Measurements from ENCODE around the gene SWAP70.
"Not testable (repeated sequence)": the region's sequence is repeated elsewhere in the genome, so short reads cannot be mapped to it uniquely, and the experiment has no call there.

Gene SWAP70

DNA sequence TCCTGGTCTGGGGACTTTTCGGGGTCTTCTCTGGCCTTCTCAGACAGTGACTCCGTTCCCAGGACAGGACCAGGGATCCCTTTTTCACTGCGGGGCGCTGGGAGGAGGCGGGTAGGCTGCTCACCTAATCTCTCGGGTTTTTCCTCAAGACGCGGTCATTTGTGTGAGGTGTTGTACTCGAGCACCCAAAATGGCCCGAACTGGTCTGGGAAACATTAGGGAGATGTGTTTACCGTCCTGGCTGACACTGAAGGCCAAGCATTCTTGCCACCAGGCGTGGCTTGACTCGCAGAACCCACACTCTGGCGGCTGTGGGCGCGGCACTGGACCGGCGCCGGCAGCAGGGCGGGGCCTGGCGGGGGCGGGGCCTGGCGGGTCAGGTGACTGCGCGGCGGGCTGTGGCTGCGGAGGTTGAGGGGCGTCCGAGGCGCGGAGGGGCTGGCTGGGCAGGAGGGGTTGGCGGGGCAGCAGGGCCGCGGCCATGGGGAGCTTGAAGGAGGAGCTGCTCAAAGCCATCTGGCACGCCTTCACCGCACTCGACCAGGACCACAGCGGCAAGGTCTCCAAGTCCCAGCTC lies at the start of gene SWAP70:
Gene SWAP70 (plus strand): TSS at position 379 of the 577 bp plus-strand sequence. CDS start 103 bp downstream, at position 482.
- peak; percentile 73 for DNase-seq (ENCODE audit: low read depth)

DNA sequence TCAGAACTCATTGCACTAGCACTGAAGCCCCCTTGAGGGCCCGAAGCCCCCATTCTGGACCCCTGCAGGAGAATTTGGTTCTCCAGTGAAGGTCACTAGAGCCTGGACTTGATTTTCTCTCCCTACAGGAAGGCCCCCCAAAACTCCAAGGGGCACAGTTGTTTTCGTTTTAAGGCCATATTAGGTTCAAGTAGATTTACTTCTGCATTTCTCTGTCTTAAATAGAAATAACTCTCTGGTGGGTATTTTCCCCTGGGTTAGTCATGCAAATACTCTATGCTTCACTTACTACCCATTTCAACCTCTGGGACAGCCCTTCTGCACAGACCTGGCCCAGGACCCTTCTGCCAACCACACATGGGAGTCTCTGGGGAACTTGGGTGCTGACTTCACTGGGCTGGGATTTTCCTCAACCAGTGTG lies 48.8 kb upstream of the SWAP70 start:
- no peak for DNase-seq (ENCODE audit: low read depth)

- no peak for DNase-seq (ENCODE audit: low read depth)
Observed at GRCh38 chr11:9616042-9616675, 47.7 kb upstream of the SWAP70 start.

DNA sequence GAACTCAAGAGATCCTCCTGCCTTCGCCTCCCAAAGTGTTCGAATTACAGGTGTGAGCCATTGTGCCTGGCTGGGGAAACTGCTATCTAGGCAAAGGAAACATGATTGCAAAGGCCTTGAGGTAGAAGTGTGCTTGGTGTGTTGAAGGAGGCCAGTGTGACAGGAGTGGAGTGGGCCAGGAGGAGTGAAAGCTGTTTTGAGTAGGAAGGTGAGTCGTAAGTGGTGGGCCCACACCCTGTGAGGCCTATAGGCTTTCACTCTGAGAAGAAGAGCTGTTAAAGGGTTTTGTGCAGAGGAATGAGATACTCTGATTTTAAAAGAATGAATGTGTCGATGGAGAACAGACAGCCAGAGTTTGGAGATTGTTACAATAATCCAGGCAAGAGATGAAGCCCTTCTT lies 47.0 kb upstream of the SWAP70 start:
- DNase-seq (ENCODE audit: low read depth): no peak

DNA sequence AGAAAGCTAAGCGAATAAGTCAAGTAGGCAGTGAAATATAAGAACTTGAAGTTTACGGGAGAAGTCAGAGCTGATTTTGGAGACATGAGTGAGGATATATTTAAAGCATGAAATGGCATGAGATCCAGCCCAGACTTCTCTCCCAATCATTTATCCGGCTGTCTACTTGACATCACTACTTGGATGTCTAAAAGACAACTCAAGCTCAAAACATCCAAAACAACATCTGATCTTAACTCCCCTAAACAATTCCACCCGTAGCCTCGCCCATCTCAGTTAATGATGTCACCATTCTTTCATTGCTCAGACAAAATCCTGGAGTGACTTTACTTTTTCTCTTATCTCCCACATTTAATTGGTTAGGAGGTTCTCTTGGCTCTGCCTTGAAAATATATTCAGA lies 45.9 kb upstream of the SWAP70 start:
- DNase-seq (ENCODE audit: low read depth): no peak

DNA sequence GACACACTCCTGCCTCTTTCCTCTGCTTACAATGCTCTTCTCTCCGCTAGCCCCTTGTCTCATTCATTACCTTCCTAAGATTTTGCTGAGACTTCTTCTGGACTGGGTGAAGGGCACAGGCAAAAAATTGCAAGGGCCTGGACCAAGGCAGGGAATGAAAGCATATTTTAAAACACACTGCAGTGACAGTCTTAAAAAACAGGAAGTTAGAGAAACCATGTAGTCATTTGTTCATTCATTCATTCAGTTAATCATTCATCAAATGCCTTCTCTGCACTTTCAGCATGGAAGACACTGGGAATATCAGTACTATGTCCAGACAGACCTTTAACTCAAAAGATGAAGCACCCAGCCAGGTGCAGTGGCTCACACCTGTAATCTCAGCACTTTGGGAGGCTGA lies 44.9 kb upstream of the SWAP70 start:
- DNase-seq (ENCODE audit: low read depth): no peak

DNA sequence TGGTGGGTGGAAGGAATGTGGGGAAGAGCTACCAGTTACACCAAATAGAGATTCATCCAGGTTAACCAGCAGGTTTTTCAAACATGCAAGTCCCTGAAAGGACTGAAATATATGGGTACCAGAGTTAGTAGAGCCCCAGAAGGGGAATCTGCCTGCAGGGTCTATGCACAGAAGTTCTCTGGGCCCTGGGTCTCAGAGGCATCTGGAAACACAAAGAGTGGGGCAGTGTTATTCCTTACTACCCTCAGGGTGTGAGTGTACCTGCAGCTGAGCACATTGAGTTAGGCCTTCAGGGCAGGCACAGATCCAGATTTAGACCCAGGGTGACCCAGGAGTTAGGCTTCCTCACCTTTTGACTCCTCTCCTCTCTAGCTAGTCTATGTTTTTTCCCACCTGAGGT lies 43.9 kb upstream of the SWAP70 start:
- no peak for DNase-seq (ENCODE audit: low read depth)

GRCh38 chr11:9622353-9622752 lies 41.5 kb upstream of the SWAP70 start:
- not testable (repeated sequence) for DNase-seq (ENCODE audit: low read depth)

GRCh38 chr11:9623053-9623452 lies 40.8 kb upstream of the SWAP70 start:
- DNase-seq (ENCODE audit: low read depth): not testable (repeated sequence)

GRCh38 chr11:9624448-9624847 lies 39.4 kb upstream of the SWAP70 start:
- DNase-seq (ENCODE audit: low read depth): no peak

GRCh38 chr11:9625162-9625561 lies 38.7 kb upstream of the SWAP70 start:
- DNase-seq (ENCODE audit: low read depth): no peak

- DNase-seq (ENCODE audit: low read depth): no peak
Observed at GRCh38 chr11:9625728-9626127, 38.1 kb upstream of the SWAP70 start.

DNA sequence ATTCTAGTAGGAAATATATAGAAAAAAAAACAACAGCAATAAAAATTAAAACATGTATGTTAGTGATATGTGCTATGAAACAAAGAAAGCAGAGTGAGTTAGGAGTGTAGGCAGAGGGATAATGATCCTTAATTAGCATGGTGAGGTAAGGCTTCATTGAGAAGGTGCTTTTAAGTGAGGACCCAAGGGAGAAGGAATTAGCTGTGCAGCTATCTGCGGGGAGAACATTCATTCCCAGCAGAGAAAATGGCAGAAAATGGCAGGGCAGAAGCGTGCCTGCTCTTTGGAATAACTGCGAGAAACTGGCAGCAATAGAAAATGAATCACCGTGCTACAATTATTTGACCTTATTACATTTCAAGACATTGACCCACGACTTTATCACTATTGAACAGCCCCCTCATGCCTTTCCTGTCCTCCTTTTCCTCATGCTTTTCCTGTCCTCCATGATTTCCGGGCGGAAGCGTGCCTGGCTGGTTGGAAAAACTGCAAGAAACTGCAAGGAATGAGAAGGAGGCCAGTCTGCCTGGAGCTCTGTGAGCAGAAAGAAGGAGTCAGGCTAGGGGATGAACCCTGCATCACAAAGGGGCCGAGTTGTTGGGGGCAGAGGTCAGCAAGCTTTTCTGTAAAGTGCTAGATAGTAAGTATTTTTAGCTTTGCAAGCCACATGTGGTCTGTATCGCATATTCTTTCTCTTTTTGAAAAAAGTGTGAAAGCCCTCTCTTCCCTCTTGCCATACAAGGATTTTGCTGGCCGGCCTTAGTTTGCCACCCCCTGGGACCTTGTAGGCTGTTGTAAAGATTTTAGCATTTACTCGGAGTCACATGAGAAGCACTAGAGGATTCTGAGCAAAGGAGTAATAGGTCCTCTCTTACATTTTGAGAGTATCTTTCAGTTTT lies 37.1 kb upstream of the SWAP70 start:
- DNase-seq (ENCODE audit: low read depth): no peak

- no peak for DNase-seq (ENCODE audit: low read depth)
Observed at GRCh38 chr11:9629064-9629463, 34.8 kb upstream of the SWAP70 start.

DNA sequence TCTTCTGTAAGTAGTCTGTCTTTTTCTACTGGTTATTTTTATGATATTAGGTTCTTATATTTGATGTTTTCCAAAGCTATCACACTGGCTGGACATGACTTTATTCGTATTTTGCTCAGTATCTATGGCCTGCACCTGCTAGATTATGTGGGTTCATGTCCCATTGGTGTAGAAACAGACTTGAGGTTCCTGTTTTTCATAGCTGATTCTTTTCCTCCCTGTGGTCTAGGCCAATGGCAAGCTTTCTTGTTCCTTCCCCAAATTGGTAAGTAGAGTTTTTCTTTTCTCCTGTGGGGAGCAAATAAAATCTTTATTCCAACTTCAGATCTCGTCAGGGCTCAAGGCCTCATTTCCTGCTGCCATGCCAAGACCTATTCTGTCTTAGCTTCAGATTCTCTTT lies 30.2 kb upstream of the SWAP70 start:
- no peak for DNase-seq (ENCODE audit: low read depth)

- DNase-seq (ENCODE audit: low read depth): no peak
Observed at GRCh38 chr11:9636691-9637090, 27.2 kb upstream of the SWAP70 start.

- DNase-seq (ENCODE audit: low read depth): no peak
Observed at GRCh38 chr11:9639099-9639498, 24.8 kb upstream of the SWAP70 start.

DNA sequence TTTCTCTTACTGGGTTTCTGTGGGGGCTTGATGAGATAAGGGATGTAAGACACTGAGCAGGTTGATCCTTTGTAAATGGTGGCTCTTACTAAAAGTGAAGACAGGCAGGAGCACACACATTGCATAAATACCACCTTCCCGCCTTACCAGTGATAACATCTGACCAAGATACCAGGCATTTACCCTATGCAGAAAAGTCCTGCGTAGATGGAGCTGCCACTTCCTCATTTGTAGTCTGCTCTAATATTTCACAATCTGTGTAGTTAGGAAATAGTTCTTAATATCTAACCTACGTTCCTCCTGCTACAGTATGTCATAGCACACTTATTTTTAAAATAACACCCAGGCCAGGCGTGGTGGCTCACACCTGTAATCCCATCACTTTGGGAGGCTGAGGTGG lies 23.9 kb upstream of the SWAP70 start:
- DNase-seq (ENCODE audit: low read depth): no peak

- no peak for DNase-seq (ENCODE audit: low read depth)
Observed at GRCh38 chr11:9642894-9643293, 21.0 kb upstream of the SWAP70 start.

- DNase-seq (ENCODE audit: low read depth): no peak
Observed at GRCh38 chr11:9643751-9644150, 20.1 kb upstream of the SWAP70 start.

DNA sequence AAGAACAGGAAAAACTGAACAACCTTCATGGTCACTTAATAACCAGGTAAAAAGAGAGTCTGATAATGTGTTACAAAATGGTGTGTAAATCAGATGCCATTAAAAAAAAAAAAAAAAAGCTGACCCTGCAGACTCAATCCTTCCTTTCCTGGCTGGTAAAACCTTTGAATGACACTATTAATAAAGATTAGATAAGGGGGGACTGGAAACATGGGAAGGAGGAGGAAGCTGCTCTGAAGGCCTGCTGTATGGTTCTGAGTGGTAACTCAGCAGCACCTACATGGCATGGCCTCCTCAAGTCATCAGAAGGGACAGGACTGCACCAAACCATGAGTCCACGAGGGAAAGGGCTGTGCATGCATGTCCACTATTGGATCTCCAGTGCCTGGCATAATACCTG lies 18.0 kb upstream of the SWAP70 start:
- no peak for DNase-seq (ENCODE audit: low read depth)

- no peak for DNase-seq (ENCODE audit: low read depth)
Observed at GRCh38 chr11:9646324-9646723, 17.6 kb upstream of the SWAP70 start.

- no peak for DNase-seq (ENCODE audit: low read depth)
Observed at GRCh38 chr11:9651481-9651880, 12.4 kb upstream of the SWAP70 start.
